ENCODE data around the gene MTERF4. TPM values are rescaled to one million over a fixed set of nuclear protein-coding genes. Genes with fewer than 3 reads are reported as not detected.
A peak's percentile ranks its signal among the peaks of the same experiment; 100 is the strongest.

Gene MTERF4
- total RNA-seq, 2 experiments from 2014 or later = 35.0 to 38.6 TPM

DNA sequence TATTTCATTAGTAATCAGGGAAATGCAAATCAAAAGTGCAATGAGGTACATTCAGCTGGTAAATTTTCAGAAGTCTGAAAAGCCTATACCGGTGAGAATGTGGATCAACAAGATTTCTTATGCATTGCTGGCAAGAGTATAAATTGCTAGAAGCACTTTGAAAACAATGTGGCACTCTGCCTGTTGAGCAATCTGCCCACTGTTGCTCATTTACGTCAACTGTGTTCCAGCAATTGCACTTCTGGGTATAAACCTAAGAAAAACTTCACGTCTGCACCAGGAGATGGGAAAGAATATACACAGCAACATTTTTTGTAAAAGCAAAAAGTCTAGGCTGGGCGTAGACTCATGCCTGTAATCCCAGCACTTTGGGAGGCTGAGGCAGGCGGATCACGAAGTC lies 40.8 kb downstream of the MTERF4 start:
- Mint-ChIP-seq H3K27ac (no peak overlapping the region), H3K27me3 (ENCODE audit: low read depth) (no peaks in the 10 kb centered on the region), H3K4me3 (no peak overlapping the region), H3K36me3 (ENCODE audit: low read depth) (no peaks in the 10 kb centered on the region), H3K9me3 (no peaks in the 10 kb centered on the region), H3K4me1 (ENCODE audit: low read depth) (no peaks in the 10 kb centered on the region)
- intact Hi-C loops (cut with micrococcal nuclease) = no loop called here
- CTCF ChIA-PET = interaction anchor here (0.6 kb wide), 1 partner anchor 157 kb away, joined by 3 read pairs; no protein-coding TSS in a partner anchor
- no peak for DNase-seq

- no peaks in the 10 kb centered on the region for H3K4me1 Mint-ChIP-seq (ENCODE audit: low read depth)
- DNase-seq = no peak
- no peaks in the 10 kb centered on the region for H3K9me3 Mint-ChIP-seq
- CTCF ChIA-PET = no interaction called here
- H3K4me3 Mint-ChIP-seq = no peak overlapping the region
- H3K27me3 Mint-ChIP-seq (ENCODE audit: low read depth) = no peaks in the 10 kb centered on the region
- intact Hi-C loops (cut with micrococcal nuclease) = no loop called here
- H3K27ac Mint-ChIP-seq = no peak overlapping the region
- no peaks in the 10 kb centered on the region for H3K36me3 Mint-ChIP-seq (ENCODE audit: low read depth)
Observed at GRCh38 chr2:241053576-241054251, 48.4 kb downstream of the MTERF4 start.

- Mint-ChIP-seq H3K27me3 (ENCODE audit: low read depth) (no peaks in the 10 kb centered on the region), H3K36me3 (ENCODE audit: low read depth) (no peaks in the 10 kb centered on the region), H3K27ac (no peak overlapping the region), H3K4me3 (no peak overlapping the region), H3K9me3 (no peaks in the 10 kb centered on the region), H3K4me1 (ENCODE audit: low read depth) (no peaks in the 10 kb centered on the region)
- CTCF ChIA-PET = no interaction called here
- DNase-seq = no peak
- intact Hi-C loops (cut with micrococcal nuclease) = no loop called here
Observed at GRCh38 chr2:241052677-241053360, 49.3 kb downstream of the MTERF4 start.

DNA sequence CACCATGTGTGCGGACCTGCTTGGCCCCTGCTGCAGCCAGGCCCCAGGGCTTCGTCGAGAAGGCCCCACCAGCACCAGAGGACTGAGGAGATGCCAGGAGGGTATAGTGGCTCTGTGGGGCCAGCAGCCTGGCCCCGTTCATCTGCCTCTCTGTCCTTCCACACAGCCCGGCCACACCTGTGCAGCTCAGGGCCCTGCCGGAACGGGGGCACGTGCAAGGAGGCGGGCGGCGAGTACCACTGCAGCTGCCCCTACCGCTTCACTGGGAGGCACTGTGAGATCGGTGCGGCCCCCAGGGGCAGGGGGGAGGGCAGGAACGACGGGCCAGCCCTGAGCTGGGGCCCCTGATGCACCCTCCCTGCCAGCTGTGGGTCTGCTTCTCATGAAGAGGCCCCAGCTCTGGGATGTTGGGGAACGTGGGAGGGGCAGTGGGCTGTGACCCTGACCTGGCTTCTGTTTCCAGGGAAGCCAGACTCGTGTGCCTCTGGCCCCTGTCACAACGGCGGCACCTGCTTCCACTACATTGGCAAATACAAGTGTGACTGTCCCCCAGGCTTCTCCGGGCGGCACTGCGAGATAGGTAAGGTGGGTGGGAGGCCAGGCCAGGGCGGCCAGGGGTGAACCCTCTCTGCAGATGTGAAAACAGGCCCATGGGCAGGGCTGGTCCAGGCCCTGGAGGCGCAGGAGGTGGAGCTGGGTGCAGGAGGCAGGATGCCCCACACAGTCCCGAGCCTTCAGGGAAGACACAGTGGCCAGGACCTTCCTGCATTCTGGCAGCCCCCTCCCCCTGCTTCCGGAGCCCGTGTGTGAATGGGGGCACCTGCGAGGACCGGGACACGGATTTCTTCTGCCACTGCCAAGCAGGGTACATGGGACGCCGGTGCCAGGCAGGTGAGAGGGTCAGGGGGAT lies 50.3 kb downstream of the MTERF4 start:
- Mint-ChIP-seq H3K36me3 (ENCODE audit: low read depth) (no peaks in the 10 kb centered on the region), H3K27me3 (ENCODE audit: low read depth) (no peaks in the 10 kb centered on the region), H3K4me3 (no peak overlapping the region), H3K27ac (no peak overlapping the region), H3K4me1 (ENCODE audit: low read depth) (no peaks in the 10 kb centered on the region), H3K9me3 (no peaks in the 10 kb centered on the region)
- intact Hi-C loops (cut with micrococcal nuclease) = no loop called here
- CTCF ChIA-PET = no interaction called here
- no peak for DNase-seq

DNA sequence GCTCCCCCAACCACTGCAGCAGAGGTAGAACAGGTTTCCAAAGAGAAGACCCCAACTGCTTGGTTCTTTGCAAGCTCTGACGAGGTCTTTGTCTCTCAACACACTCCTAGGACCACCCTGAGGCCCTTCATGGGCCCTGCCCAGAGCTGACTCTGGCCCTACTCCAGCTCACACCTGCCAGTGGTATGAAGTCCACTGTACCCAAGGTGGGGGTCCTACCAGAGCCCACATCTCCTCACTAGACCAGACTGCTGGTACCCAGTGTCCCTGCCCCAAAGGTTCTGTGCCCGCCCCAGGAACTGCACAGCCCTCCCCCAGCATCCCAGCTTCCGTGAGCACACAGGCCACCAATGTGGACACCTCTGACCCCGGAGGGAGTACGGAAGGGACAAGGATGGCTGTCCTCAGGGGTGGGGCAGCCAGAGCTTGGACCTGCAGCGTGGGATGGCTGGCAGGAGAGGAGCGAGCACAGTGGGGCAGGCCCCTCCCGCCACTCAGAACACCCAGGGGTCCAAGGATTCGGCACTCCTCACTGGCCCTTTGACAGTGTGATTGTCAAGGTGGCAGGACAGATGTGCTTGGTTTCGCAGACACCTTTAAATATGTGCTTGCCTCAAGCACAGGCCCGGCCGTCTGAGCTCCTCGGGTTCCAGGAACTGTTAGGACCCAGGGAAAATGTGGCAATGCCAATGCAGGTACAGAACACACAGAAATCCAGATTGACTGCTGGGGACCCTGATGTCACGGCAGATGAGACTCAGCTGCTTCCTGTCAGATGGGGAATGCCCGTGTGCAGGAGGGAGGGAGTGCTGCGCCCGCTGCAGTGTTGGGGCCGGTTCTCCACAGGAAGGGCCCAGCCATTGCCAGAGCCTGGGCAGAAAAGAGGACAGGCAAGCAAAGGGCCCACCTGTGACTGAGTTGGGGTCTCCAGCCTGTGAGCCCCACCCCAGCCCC lies 51.2 kb downstream of the MTERF4 start:
- intact Hi-C loops (cut with micrococcal nuclease) = no loop called here
- Mint-ChIP-seq H3K36me3 (ENCODE audit: low read depth) (peaks cover 2% of the 10 kb centered on the region), H3K27me3 (ENCODE audit: low read depth) (no peaks in the 10 kb centered on the region), H3K4me3 (no peak overlapping the region), H3K27ac (no peak overlapping the region), H3K4me1 (ENCODE audit: low read depth) (no peaks in the 10 kb centered on the region), H3K9me3 (no peaks in the 10 kb centered on the region)
- peak; percentile 10 for DNase-seq
- CTCF ChIA-PET = no interaction called here

GRCh38 chr2:241049739-241050623 lies 52.1 kb downstream of the MTERF4 start:
- peaks cover 4% of the 10 kb centered on the region for H3K36me3 Mint-ChIP-seq (ENCODE audit: low read depth)
- H3K4me3 Mint-ChIP-seq = no peak overlapping the region
- H3K9me3 Mint-ChIP-seq = no peaks in the 10 kb centered on the region
- CTCF ChIA-PET = interaction anchor here (0.5 to 1.4 kb wide), 2 partner anchors 28 to 658 kb away, joined by 3 to 7 read pairs; no protein-coding TSS in a partner anchor
- intact Hi-C loops (cut with micrococcal nuclease) = no loop called here
- DNase-seq = no peak
- no peak overlapping the region for H3K27ac Mint-ChIP-seq
- H3K4me1 Mint-ChIP-seq (ENCODE audit: low read depth) = no peaks in the 10 kb centered on the region
- no peaks in the 10 kb centered on the region for H3K27me3 Mint-ChIP-seq (ENCODE audit: low read depth)

- H3K4me3 Mint-ChIP-seq = no peak overlapping the region
- intact Hi-C loops (cut with micrococcal nuclease) = no loop called here
- no peaks in the 10 kb centered on the region for H3K4me1 Mint-ChIP-seq (ENCODE audit: low read depth)
- no peak overlapping the region for H3K27ac Mint-ChIP-seq
- DNase-seq = no peak
- H3K9me3 Mint-ChIP-seq = no peaks in the 10 kb centered on the region
- H3K36me3 Mint-ChIP-seq (ENCODE audit: low read depth) = peaks cover 6% of the 10 kb centered on the region
- CTCF ChIA-PET = interaction anchor here (1.4 kb wide), 1 partner anchor 29 kb away, joined by 3 read pairs; no protein-coding TSS in a partner anchor
- no peaks in the 10 kb centered on the region for H3K27me3 Mint-ChIP-seq (ENCODE audit: low read depth)
Observed at GRCh38 chr2:241048949-241049343, 53.1 kb downstream of the MTERF4 start.

GRCh38 chr2:241048149-241048948 lies 53.7 kb downstream of the MTERF4 start:
- intact Hi-C loops (cut with micrococcal nuclease) = no loop called here
- Mint-ChIP-seq H3K9me3 (no peaks in the 10 kb centered on the region), H3K36me3 (ENCODE audit: low read depth) (peaks cover 8% of the 10 kb centered on the region), H3K4me3 (no peak overlapping the region), H3K27me3 (ENCODE audit: low read depth) (no peaks in the 10 kb centered on the region), H3K4me1 (ENCODE audit: low read depth) (no peaks in the 10 kb centered on the region), H3K27ac (no peak overlapping the region)
- CTCF ChIA-PET = interaction anchor here (1.4 kb wide), 1 partner anchor 30 kb away, joined by 3 read pairs; no protein-coding TSS in a partner anchor
- no peak for DNase-seq

DNA sequence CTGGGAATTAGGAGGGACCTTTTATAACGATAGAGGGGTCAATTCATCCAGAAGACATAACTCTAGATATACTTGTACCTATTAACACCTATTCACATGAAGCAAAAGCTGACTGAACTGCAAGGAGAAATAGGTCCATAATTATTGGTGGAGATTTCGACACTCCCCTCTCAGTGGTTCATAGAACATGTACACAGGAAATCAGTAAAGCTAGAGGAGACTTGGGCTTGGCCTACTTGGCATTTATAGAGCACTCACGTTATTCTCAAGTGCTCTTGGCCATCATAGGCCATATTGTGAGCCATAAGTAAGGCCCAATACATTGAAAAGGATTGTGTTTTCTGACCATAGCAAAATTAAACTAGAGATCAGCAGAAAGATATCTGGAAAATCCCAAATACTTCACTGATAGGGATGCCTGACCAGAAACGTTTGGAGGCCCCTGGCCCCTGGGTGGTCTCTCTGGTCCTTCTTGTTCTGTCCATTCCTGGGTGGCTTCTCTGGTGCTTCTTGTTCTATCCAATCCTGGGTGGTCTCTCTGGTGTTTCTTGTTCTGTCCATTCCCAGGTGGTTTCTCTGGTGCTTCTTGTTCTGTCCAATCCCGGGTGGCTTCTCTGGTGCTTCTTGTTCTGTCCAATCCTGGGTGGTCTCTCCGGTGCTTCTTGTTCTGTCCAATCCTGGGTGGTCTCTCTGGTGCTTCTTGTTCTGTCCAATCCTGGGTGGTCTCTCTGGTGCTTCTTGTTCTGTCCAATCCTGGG lies 54.7 kb downstream of the MTERF4 start:
- H3K27me3 Mint-ChIP-seq (ENCODE audit: low read depth) = no peaks in the 10 kb centered on the region
- intact Hi-C loops (cut with micrococcal nuclease) = no loop called here
- peaks cover 10% of the 10 kb centered on the region for H3K36me3 Mint-ChIP-seq (ENCODE audit: low read depth)
- H3K27ac Mint-ChIP-seq = no peak overlapping the region
- no peak overlapping the region for H3K4me3 Mint-ChIP-seq
- CTCF ChIA-PET = no interaction called here
- H3K9me3 Mint-ChIP-seq = no peaks in the 10 kb centered on the region
- H3K4me1 Mint-ChIP-seq (ENCODE audit: low read depth) = no peaks in the 10 kb centered on the region
- no peak for DNase-seq

All from activated naive CD4-positive, alpha-beta T cell treated with anti-CD3 and anti-CD28 coated beads for 36 hours (primary cell).